KMS-11 (cell line): ENCODE measurements around the gene RSBN1.

Source experiments
- H2AFZ ChIP-seq: fragments of 200-600 bp; sonication (generic); 2 replicates; pipeline ENCODE4 v1.6.1; 2016; ENCODE audit warnings: antibody characterized with exemption, mixed run types, low read depth
- H3K27ac ChIP-seq: fragments of 200-600 bp; sonication (generic); 2 replicates; pipeline ENCODE4 v1.6.1; 2016; ENCODE audit warnings: mild to moderate bottlenecking, mixed run types
- H3K27me3 ChIP-seq: fragments of 200-600 bp; sonication (generic); 2 replicates; pipeline ENCODE4 v1.6.1; 2017; ENCODE audit warnings: mild to moderate bottlenecking, low read depth, mixed run types, moderate library complexity; ENCODE audit not compliant: insufficient read depth
- H3K36me3 ChIP-seq: fragments of 200-600 bp; sonication (generic); 2 replicates; pipeline ENCODE4 v1.6.1; 2017; ENCODE audit warnings: mild to moderate bottlenecking, mixed run types; ENCODE audit not compliant: insufficient read depth
- H3K4me1 ChIP-seq: fragments of 200-600 bp; sonication (generic); 2 replicates; pipeline ENCODE4 v1.6.1; 2016; ENCODE audit warnings: mild to moderate bottlenecking, low read depth, mixed run types; ENCODE audit not compliant: poor library complexity, severe bottlenecking
- H3K4me2 ChIP-seq: fragments of 200-600 bp; sonication (generic); 2 replicates; pipeline ENCODE4 v1.7.0; 2016; ENCODE audit warnings: mild to moderate bottlenecking, mixed run types
- H3K4me3 ChIP-seq: fragments of 200-600 bp; sonication (generic); IDR thresholded peaks from 2 replicates; pipeline ENCODE4 v1.6.1; 2017; ENCODE audit warnings: low read depth, low read length, mixed read lengths; ENCODE audit not compliant: insufficient read depth
- H3K79me2 ChIP-seq: fragments of 200-600 bp; sonication (generic); 2 replicates; pipeline ENCODE4 v1.6.1; 2016; ENCODE audit warnings: low read depth, mixed run types; ENCODE audit not compliant: insufficient read depth
- H3K9ac ChIP-seq: fragments of 200-600 bp; sonication (generic); 2 replicates; pipeline ENCODE4 v1.6.1; 2016; ENCODE audit warnings: mild to moderate bottlenecking, mixed run types
- H4K20me1 ChIP-seq: fragments of 200-600 bp; sonication (generic); 2 replicates; pipeline ENCODE4 v1.6.1; 2016; ENCODE audit warnings: mild to moderate bottlenecking, mixed run types; ENCODE audit not compliant: insufficient read depth
- TF ChIP-seq, protein P1 (sequence below): fragments of 200-600 bp; sonication (generic); conservative IDR thresholded peaks from 2 replicates; pipeline ENCODE4 v1.6.1; 2017; ENCODE audit warnings: low read depth, mild to moderate bottlenecking, antibody characterized with exemption, low read length, moderate library complexity, mixed read lengths

Gene RSBN1

DNA sequence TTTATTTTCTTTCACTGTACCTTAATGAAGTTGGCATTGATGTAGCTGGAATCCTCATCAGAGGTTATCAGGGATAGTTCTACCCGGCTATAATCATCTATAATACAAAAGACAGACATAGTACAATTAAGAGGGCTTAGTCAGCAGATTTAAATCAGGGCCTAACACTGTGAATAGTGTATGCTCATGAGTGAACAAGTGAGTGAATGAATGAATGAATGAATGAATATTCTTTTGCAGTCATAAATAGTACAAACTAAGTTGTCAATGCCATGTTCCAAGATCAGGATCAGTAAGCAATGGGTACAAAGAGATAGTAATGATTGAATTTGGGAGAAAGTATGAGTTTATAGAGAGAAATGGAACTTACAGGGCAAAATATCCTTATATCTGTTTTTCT, 46.7 kb upstream of the RSBN1 start:
- Histone ChIP-seq H3K36me3 (no peaks in the 10 kb centered on the region), H3K4me2 (peak overlapping the region; percentile 51; the same call in 1 of the 2 replicates), H3K27ac (no peak overlapping the region), H3K4me3 (no peak overlapping the region), H3K79me2 (no peaks in the 10 kb centered on the region), H4K20me1 (no peaks in the 10 kb centered on the region), H3K4me1 (peaks cover 32% of the 10 kb centered on the region), H2AFZ (no peak overlapping the region), H3K27me3 (no peaks in the 10 kb centered on the region), H3K9ac (no peak overlapping the region)
- TF ChIP-seq, protein P1, sequence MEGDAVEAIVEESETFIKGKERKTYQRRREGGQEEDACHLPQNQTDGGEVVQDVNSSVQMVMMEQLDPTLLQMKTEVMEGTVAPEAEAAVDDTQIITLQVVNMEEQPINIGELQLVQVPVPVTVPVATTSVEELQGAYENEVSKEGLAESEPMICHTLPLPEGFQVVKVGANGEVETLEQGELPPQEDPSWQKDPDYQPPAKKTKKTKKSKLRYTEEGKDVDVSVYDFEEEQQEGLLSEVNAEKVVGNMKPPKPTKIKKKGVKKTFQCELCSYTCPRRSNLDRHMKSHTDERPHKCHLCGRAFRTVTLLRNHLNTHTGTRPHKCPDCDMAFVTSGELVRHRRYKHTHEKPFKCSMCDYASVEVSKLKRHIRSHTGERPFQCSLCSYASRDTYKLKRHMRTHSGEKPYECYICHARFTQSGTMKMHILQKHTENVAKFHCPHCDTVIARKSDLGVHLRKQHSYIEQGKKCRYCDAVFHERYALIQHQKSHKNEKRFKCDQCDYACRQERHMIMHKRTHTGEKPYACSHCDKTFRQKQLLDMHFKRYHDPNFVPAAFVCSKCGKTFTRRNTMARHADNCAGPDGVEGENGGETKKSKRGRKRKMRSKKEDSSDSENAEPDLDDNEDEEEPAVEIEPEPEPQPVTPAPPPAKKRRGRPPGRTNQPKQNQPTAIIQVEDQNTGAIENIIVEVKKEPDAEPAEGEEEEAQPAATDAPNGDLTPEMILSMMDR: no peak

DNA sequence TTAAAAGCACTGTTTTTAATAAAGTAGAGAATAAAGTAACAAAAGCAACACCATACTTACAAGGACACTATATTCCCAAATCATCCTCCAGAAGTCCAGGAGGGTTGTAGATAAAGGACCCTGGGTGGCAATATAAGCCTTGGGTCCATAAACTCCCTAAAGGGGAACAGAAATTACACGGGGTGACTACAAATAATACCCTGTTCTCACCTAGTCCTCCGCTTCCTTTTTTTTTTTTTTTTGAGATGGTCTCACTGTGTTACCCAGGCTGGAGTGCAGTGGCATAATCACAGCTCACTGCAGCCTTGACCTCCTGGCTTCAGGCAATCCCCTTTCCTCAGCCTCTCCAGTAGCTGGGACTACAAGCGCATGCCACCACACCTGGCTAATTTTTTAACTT, 46.1 kb upstream of the RSBN1 start:
- H3K36me3 ChIP-seq: no peaks in the 10 kb centered on the region
- peaks cover 32% of the 10 kb centered on the region for H3K4me1 ChIP-seq
- no peak overlapping the region for H3K4me2 ChIP-seq
- no peak overlapping the region for H2AFZ ChIP-seq
- H3K4me3 ChIP-seq: no peak overlapping the region
- TF ChIP-seq, protein P1: no peak
- no peak overlapping the region for H3K27ac ChIP-seq
- H3K9ac ChIP-seq: no peak overlapping the region
- no peaks in the 10 kb centered on the region for H3K79me2 ChIP-seq
- no peaks in the 10 kb centered on the region for H3K27me3 ChIP-seq
- H4K20me1 ChIP-seq: no peaks in the 10 kb centered on the region

DNA sequence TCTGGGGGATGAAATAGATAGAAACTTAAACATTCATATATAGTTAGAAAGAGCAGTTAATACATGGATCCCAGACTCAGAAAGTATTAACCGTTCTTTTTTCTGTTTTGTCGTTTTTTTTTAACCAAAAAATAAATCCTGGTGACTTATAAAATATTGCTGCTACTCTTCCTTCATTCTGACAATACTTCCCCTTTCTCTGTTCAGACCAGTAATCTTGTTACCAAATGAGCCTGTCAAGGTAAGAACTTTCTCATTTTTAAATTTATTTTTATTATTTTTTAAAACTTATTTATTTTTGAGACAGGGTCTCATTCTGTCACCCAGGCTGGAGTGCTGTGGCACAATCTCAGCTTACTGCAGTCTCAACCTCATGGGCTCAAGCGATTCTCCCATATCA, 45.5 kb upstream of the RSBN1 start:
- Histone ChIP-seq H3K4me2 (no peak overlapping the region), H3K27me3 (no peaks in the 10 kb centered on the region), H3K36me3 (no peaks in the 10 kb centered on the region), H2AFZ (no peak overlapping the region), H3K27ac (no peak overlapping the region), H4K20me1 (no peaks in the 10 kb centered on the region), H3K9ac (no peak overlapping the region), H3K4me1 (peaks cover 32% of the 10 kb centered on the region), H3K4me3 (no peak overlapping the region), H3K79me2 (no peaks in the 10 kb centered on the region)
- TF ChIP-seq, protein P1: no peak

DNA sequence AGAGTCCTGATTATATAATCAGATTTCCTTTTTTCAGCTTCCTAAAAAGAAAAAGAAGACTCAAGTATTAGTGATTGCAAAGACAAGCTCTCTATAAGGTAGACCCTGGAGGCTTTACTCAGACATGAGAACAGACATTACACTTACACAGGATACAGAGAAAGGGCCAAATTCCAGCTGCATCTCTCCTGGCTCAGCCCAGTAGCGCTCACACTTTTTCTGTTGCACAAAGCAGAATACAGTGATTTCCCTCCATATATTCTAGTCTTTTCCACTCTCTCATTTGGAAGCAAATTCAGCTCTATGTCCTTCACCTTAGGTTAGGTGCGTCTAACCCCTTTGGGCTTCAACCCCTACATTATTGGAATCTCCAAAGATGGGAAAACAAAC, 44.1 kb upstream of the RSBN1 start:
- TF ChIP-seq, protein P1: no peak
- no peak overlapping the region for H3K4me2 ChIP-seq
- H2AFZ ChIP-seq: no peak overlapping the region
- H3K27me3 ChIP-seq: no peaks in the 10 kb centered on the region
- no peaks in the 10 kb centered on the region for H3K36me3 ChIP-seq
- peaks cover 29% of the 10 kb centered on the region for H3K4me1 ChIP-seq
- no peak overlapping the region for H3K9ac ChIP-seq
- no peak overlapping the region for H3K27ac ChIP-seq
- H3K79me2 ChIP-seq: no peaks in the 10 kb centered on the region
- no peaks in the 10 kb centered on the region for H4K20me1 ChIP-seq
- H3K4me3 ChIP-seq: no peak overlapping the region
